ENCODE data around the gene PARD3.

GRCh38 chr10:34172936-34173533 is 642.1 kb downstream of the PARD3 start:
- TF ChIP-seq CTCF (IDR thresholded peaks at IDR 0.05; ENCODE audit: insufficient read depth, low read depth, low read length) (no peak), EZH2 (IDR thresholded peaks at IDR 0.05; ENCODE audit: insufficient read depth, low read length) (no peak)

Data from astrocyte (in vitro differentiated cells and primary cell).